CD4-positive, alpha-beta T cell (primary cell): ENCODE measurements around the gene CACNA2D1. TPM values are rescaled to one million over a fixed set of nuclear protein-coding genes. Genes with fewer than 3 reads are reported as not detected.

Source experiments
- ATAC-seq: fragments of 200-7000 bp; cut with Tn5 transposase; one replicate; pipeline ENCODE4 v1.10.0; 2022; ENCODE audit warnings: mild to moderate bottlenecking; ENCODE audit not compliant: poor library complexity
- CTCF ChIA-PET: fragments of 350-600 bp; sonication (Branson Sonifier 250); formaldehyde crosslinking; loops from one replicate; lab custom pipeline; 2021; ENCODE audit warnings: antibody characterized with exemption, inconsistent platforms; lab: Charles Lee
- POLR2A ChIA-PET: fragments of 350-600 bp; sonication (Branson Sonifier 250); formaldehyde crosslinking; loops from one replicate; lab custom pipeline; 2021; ENCODE audit warnings: antibody characterized with exemption, inconsistent platforms; lab: Charles Lee
- DNase-seq, 14 experiments: peaks; one replicate each; pipeline ENCODE4 v3.0.0-alpha.2; 2013 to 2020; ENCODE audit warnings: mixed read lengths in 2 of 14
- H3K27ac ChIP-seq, 2 donors: one replicate each; pipeline versions ENCODE4 v1.5.1 to v1.7.0; 2013; ENCODE audit warnings: low read length in 2 of 2, low read depth in 1 of 2, mild to moderate bottlenecking in 1 of 2
- H3K27me3 ChIP-seq, 2 experiments: 1 replicate in 1 of 2; 2 replicates in 1 of 2; pipeline versions ENCODE4 v1.6.1 to v1.7.0; 2013; ENCODE audit warnings: low read length in 2 of 2, control low read depth in 1 of 2, mild to moderate bottlenecking in 1 of 2, moderate library complexity in 1 of 2; ENCODE audit not compliant: insufficient read depth in 2 of 2, control insufficient read depth in 1 of 2
- H3K36me3 ChIP-seq: one replicate; pipeline ENCODE4 v1.6.1; 2013; ENCODE audit warnings: low read length, control low read depth; ENCODE audit not compliant: insufficient read depth
- H3K4me1 ChIP-seq: one replicate; pipeline ENCODE4 v1.6.1; 2013; ENCODE audit warnings: low read length, control low read depth; ENCODE audit not compliant: insufficient read depth
- H3K4me3 ChIP-seq: one replicate; pipeline ENCODE4 v1.5.1; 2013; ENCODE audit warnings: mild to moderate bottlenecking, low read length, moderate library complexity
- H3K9me3 ChIP-seq, 2 experiments: 1 replicate in 1 of 2; 2 replicates in 1 of 2; pipeline versions ENCODE4 v1.6.1 to v1.7.0; 2013; ENCODE audit warnings: low read length in 2 of 2, mild to moderate bottlenecking in 2 of 2, control low read depth in 1 of 2, moderate library complexity in 1 of 2; ENCODE audit not compliant: control insufficient read depth in 1 of 2, insufficient read depth in 1 of 2
- H3K27ac Mint-ChIP-seq: one replicate; pipeline ENCODE4 v1.8.0; 2020; ENCODE audit warnings: mixed read lengths
- H3K27me3 Mint-ChIP-seq: one replicate; pipeline ENCODE4 v1.8.0; 2021; ENCODE audit warnings: mixed read lengths
- H3K36me3 Mint-ChIP-seq: one replicate; pipeline ENCODE4 v1.8.0; 2021; ENCODE audit warnings: low read depth, mixed read lengths
- H3K4me1 Mint-ChIP-seq: one replicate; pipeline ENCODE4 v1.8.0; 2021; ENCODE audit warnings: low read depth, mixed read lengths
- H3K4me3 Mint-ChIP-seq: one replicate; pipeline ENCODE4 v1.8.0; 2020; ENCODE audit warnings: mild to moderate bottlenecking, mixed read lengths
- H3K9me3 Mint-ChIP-seq: one replicate; pipeline ENCODE4 v1.8.0; 2020; ENCODE audit warnings: mixed read lengths
- CTCF ChIP-seq: fragments of 200-600 bp; IDR thresholded peaks from one replicate; pipeline ENCODE4 v1.8.0; 2022; ENCODE audit warnings: antibody characterized with exemption, mild to moderate bottlenecking
- intact Hi-C, 2 experiments: fragments of 100-400 bp; cut with DNase I in 1 of 2; cut with micrococcal nuclease in 1 of 2; formaldehyde crosslinking; loops; one replicate each; pipeline versions ENCODE4 v1.15.1 to v1.9.0; 2023 to 2025; cut with DNase I, micrococcal nuclease
- total RNA-seq, 174 experiments: library from RNA in 2 of 174; stranded (reverse) in 2 of 174; gene quantifications; one replicate each; pipeline ENCODE4 v1.2.3 and lab custom pipeline; 2021 to 2026

Gene CACNA2D1
- total RNA-seq, 2 experiments from 2014 or later: not detected

DNA sequence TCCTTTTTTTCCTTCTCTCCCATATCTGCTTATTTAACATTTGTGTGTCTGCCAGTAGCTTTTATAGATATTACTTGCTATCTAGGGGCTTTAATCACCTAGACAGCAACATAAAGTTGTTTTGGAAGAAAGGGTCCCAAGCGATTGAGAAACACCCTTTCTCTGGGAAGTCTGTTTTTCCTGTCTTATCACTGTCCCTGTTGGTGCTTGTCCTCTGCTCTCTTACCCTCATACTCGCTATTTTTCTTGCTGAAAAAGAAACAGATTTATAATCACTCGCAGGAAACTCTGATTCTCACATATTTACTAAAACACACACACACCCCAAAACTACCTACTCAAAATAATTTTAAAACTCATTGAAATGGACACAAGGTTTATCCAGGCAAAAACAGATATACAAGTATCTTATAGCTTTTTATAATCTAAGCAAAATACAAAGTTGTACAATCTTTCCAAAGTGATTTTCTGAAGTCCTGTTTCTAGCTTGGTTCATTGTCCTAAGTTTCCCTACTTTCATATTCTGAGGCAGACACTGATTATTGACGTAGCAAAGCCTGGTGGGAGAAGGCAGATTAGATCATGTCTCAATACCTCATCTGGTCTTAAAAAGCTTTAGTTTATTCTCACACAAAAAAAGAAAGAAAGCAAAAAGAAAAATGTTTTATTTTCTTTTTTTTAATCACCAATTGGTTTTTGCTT lies 157.3 kb downstream of the CACNA2D1 start:
- DNase-seq (no peak), ATAC-seq (no peak)
- no peak for TF ChIP-seq CTCF
- no peak overlapping the region for H3K27ac ChIP-seq
- H3K9me3 ChIP-seq: peaks cover 0 to 5% of the 10 kb centered on the region in 2 experiments
- no peaks in the 10 kb centered on the region for H3K36me3 ChIP-seq
- H3K4me1 ChIP-seq: no peaks in the 10 kb centered on the region
- intact Hi-C loops: no loop called here
- H3K27me3 ChIP-seq: no peaks in the 10 kb centered on the region
- H3K4me3 ChIP-seq: no peak overlapping the region
- no peaks in the 10 kb centered on the region for H3K9me3 Mint-ChIP-seq
- H3K27me3 Mint-ChIP-seq: no peaks in the 10 kb centered on the region
- H3K36me3 Mint-ChIP-seq: no peaks in the 10 kb centered on the region
- H3K4me1 Mint-ChIP-seq: no peaks in the 10 kb centered on the region
- CTCF ChIA-PET: no interaction called here
- H3K27ac Mint-ChIP-seq: no peak overlapping the region
- POLR2A ChIA-PET: no interaction called here
- no peak overlapping the region for H3K4me3 Mint-ChIP-seq

DNA sequence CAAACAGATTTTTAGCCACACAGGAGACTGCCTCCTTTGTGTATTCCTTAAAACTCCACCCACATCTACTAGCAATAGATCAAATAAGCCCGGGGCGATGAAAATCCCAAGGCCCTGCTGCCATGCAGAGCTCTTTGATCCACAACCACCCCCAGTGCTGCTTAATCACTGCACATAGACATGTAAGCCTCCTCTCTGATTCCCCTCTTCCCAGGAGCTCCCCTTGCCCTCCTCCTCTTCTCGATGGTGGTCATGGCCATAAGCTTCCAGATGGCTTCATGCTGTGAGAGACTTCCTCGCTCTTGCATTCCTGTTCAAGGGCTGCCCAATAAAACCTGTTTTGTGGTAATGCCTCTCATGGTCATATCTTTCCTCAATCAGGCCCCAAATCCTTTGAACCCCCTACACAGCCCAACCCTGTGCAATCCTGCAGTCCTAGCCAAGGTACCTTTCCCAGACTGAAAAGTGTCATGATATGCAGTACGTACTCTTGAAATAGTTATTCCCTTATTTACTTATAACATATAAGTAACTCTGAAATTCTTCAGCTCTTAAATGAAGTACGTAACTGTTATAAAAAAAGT lies 158.5 kb downstream of the CACNA2D1 start:
- Mint-ChIP-seq H3K27me3 (no peaks in the 10 kb centered on the region), H3K27ac (no peak overlapping the region), H3K36me3 (no peaks in the 10 kb centered on the region), H3K4me1 (no peaks in the 10 kb centered on the region), H3K9me3 (no peaks in the 10 kb centered on the region), H3K4me3 (no peak overlapping the region)
- DNase-seq (no peak), ATAC-seq (no peak)
- ChIA-PET CTCF (no interaction called here), POLR2A (no interaction called here)
- Histone ChIP-seq H3K4me1 (no peaks in the 10 kb centered on the region), H3K9me3 (peaks cover 0 to 5% of the 10 kb centered on the region in 2 experiments), H3K27me3 (no peaks in the 10 kb centered on the region), H3K27ac (no peak overlapping the region), H3K36me3 (no peaks in the 10 kb centered on the region), H3K4me3 (no peak overlapping the region)
- TF ChIP-seq CTCF: no peak
- intact Hi-C loops: no loop called here

DNA sequence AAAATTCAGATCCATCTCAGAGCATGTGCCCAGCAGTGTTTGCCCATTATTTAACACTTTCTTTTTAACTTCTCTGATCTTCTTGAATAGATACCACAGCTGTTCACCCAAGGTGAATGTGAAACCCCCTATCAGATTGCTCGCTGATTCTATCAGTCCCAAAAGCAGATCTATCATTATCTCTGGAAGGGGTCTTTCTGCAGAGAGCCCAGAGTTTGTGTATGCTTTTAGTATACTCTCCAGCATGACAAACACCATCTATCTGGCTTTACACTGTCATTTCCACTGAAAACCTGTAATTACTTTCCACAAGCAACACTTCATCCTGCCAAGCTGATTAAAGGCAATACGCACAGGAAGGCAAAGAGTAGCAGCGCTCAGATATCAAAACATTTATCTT lies 168.2 kb downstream of the CACNA2D1 start:
- ATAC-seq (no peak), DNase-seq (no peak)
- Histone ChIP-seq H3K9me3 (no peaks in the 10 kb centered on the region), H3K4me1 (no peaks in the 10 kb centered on the region), H3K27ac (no peak overlapping the region), H3K36me3 (no peaks in the 10 kb centered on the region), H3K27me3 (no peaks in the 10 kb centered on the region), H3K4me3 (no peak overlapping the region)
- Mint-ChIP-seq H3K4me1 (no peaks in the 10 kb centered on the region), H3K4me3 (no peak overlapping the region), H3K27me3 (no peaks in the 10 kb centered on the region), H3K9me3 (peaks cover 5% of the 10 kb centered on the region), H3K27ac (no peak overlapping the region), H3K36me3 (no peaks in the 10 kb centered on the region)
- POLR2A ChIA-PET: no interaction called here
- no peak for TF ChIP-seq CTCF
- intact Hi-C loops: no loop called here
- CTCF ChIA-PET: no interaction called here
